Ascending aorta (tissue), 2 donors: ENCODE measurements around the gene MAP1A. TPM values are rescaled to one million over a fixed set of nuclear protein-coding genes. Genes with fewer than 3 reads are reported as not detected.

Source experiments
- DNase-seq, 2 donors: peaks; one replicate each; pipeline ENCODE4 v3.0.0-alpha.2; 2019; ENCODE audit warnings: low spot score in 2 of 2
- H3K27ac ChIP-seq, 2 donors: fragments of 200-600 bp; sonication (generic); one replicate each; pipeline ENCODE4 v1.5.1; 2016 to 2017; ENCODE audit warnings: mild to moderate bottlenecking in 1 of 2
- H3K27me3 ChIP-seq: fragments of 200-600 bp; sonication (generic); one replicate; pipeline ENCODE4 v1.5.1; 2017
- H3K36me3 ChIP-seq, 2 donors: fragments of 200-600 bp; sonication (generic); one replicate each; pipeline ENCODE4 v1.5.1; 2016
- H3K4me1 ChIP-seq, 2 donors: fragments of 200-600 bp; sonication (generic); one replicate each; pipeline ENCODE4 v1.5.1; 2016 to 2017; ENCODE audit warnings: mild to moderate bottlenecking in 1 of 2
- H3K4me3 ChIP-seq, 2 donors: fragments of 200-600 bp; sonication (generic); one replicate each; pipeline ENCODE4 v1.5.1; 2016 to 2017; ENCODE audit warnings: mild to moderate bottlenecking in 1 of 2
- H3K9me3 ChIP-seq, 2 donors: fragments of 200-600 bp; sonication (generic); one replicate each; pipeline ENCODE4 v1.5.1; 2016
- intact Hi-C: fragments of 100-400 bp; cut with DNase I; formaldehyde crosslinking; loops from one replicate; pipeline ENCODE4 v1.15.1; 2023
- total RNA-seq: library from RNA; depleted of rRNA; stranded (reverse); fragments of >200 nt; gene quantifications from one replicate; pipeline ENCODE4 v1.1.0, GENCODE V29; 2016
- TF ChIP-seq, protein P1 (sequence below), 3 experiments: fragments of 200-600 bp in 2 of 3; fragments of 450-650 bp in 1 of 3; sonication (generic) in 2 of 3; IDR thresholded peaks; one replicate each; pipeline ENCODE4 v1.5.1; 2016 to 2019; ENCODE audit warnings: antibody characterized with exemption in 3 of 3, mild to moderate bottlenecking in 1 of 3, moderate library complexity in 1 of 3

Gene MAP1A
- total RNA-seq, 1 donor from 2014 or later: 19.9 TPM

- no peaks in the 10 kb centered on the region for H3K27me3 ChIP-seq
- peaks cover 16 to 20% of the 10 kb centered on the region in 2 donors for H3K36me3 ChIP-seq
- no peaks in the 10 kb centered on the region for H3K4me1 ChIP-seq
- no peak overlapping the region for H3K27ac ChIP-seq
- intact Hi-C loops: no loop called here
- TF ChIP-seq, protein P1, sequence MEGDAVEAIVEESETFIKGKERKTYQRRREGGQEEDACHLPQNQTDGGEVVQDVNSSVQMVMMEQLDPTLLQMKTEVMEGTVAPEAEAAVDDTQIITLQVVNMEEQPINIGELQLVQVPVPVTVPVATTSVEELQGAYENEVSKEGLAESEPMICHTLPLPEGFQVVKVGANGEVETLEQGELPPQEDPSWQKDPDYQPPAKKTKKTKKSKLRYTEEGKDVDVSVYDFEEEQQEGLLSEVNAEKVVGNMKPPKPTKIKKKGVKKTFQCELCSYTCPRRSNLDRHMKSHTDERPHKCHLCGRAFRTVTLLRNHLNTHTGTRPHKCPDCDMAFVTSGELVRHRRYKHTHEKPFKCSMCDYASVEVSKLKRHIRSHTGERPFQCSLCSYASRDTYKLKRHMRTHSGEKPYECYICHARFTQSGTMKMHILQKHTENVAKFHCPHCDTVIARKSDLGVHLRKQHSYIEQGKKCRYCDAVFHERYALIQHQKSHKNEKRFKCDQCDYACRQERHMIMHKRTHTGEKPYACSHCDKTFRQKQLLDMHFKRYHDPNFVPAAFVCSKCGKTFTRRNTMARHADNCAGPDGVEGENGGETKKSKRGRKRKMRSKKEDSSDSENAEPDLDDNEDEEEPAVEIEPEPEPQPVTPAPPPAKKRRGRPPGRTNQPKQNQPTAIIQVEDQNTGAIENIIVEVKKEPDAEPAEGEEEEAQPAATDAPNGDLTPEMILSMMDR (IDR thresholded peaks at IDR 0.05): no peak
- H3K4me3 ChIP-seq: no peak overlapping the region
- H3K9me3 ChIP-seq: no peaks in the 10 kb centered on the region
- DNase-seq: no peak
Observed at GRCh38 chr15:43534897-43535296, 17.5 kb downstream of the MAP1A start.

DNA sequence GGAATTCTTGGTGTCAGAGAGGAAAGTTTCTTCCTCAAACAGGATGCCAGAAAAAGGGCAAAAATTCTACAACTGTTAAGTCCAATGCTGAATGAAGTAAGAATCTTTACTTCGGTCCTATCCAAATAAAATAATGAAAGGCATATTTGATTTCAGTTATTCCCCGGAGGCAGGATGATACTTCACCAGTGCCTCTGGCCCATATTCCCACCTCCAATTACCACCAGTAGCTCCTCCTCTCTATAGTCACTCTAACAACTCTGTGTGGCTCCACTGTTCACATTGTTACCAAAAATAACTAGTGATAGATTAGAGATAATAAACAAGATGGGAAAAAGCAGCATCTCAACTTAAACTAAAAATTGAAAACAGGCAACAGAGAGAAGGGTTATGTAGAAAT lies 20.7 kb downstream of the MAP1A start:
- no peak for DNase-seq
- Histone ChIP-seq H3K9me3 (no peaks in the 10 kb centered on the region), H3K27ac (no peak overlapping the region), H3K4me3 (no peak overlapping the region), H3K36me3 (peaks cover 16 to 20% of the 10 kb centered on the region in 2 donors), H3K4me1 (no peaks in the 10 kb centered on the region), H3K27me3 (no peaks in the 10 kb centered on the region)
- intact Hi-C loops: no loop called here
- TF ChIP-seq, protein P1 (IDR thresholded peaks at IDR 0.05): no peak

DNA sequence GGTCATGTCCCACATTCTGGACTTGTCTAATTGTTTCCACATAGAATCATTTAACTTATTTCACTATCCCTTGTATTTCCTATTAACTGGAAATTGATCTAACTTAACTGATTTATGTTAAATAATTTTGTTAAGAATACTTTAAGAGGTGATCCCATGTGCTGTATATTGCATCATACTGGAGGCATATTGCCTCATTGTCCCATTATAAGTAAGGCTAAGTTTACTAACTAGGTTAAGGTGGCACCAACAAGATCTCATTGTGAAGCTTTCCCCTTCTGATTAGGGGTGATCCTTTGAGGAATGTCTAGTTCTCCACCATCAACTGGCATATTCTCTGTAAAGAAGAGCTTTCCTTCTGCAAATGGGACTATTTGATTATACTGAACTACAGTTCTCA lies 24.4 kb downstream of the MAP1A start:
- no peaks in the 10 kb centered on the region for H3K9me3 ChIP-seq
- H3K4me3 ChIP-seq: no peak overlapping the region
- H3K4me1 ChIP-seq: no peaks in the 10 kb centered on the region
- no peak for DNase-seq
- no peak overlapping the region for H3K27ac ChIP-seq
- TF ChIP-seq, protein P1 (IDR thresholded peaks at IDR 0.05): no peak
- intact Hi-C loops: no loop called here
- H3K27me3 ChIP-seq: no peaks in the 10 kb centered on the region
- peaks cover 0 to 5% of the 10 kb centered on the region in 2 donors for H3K36me3 ChIP-seq

DNA sequence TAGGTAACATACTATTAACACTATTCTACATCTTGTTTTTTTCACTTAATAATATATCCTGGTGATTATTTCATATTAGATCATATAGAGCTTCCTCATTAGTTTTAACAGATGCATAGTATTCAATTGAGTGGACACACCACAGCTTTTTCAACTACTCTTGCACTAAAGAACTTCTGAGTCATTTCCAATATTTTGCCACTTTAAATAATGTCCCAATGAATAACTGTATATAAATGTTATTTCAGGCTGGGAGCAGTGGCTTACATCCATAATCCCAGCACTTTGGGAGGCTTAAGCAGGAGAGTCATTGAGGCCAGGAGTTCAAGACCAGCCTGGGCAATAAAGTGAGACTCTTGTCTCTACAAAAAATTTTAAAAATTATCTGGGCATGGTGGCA lies 26.9 kb downstream of the MAP1A start:
- TF ChIP-seq, protein P1 (IDR thresholded peaks at IDR 0.05): no peak
- no peak for DNase-seq
- no peaks in the 10 kb centered on the region for H3K27me3 ChIP-seq
- H3K9me3 ChIP-seq: no peaks in the 10 kb centered on the region
- no peak overlapping the region for H3K27ac ChIP-seq
- H3K4me1 ChIP-seq: no peaks in the 10 kb centered on the region
- intact Hi-C loops: no loop called here
- H3K36me3 ChIP-seq: peaks cover 0 to 10% of the 10 kb centered on the region in 2 donors
- H3K4me3 ChIP-seq: no peak overlapping the region

- no peak for DNase-seq
- H3K9me3 ChIP-seq: no peaks in the 10 kb centered on the region
- intact Hi-C loops: no loop called here
Observed at GRCh38 chr15:43545426-43545825, 28.0 kb downstream of the MAP1A start.

More at GRCh38 chr15:43545426-43545825, 28.0 kb downstream of the MAP1A start:
- TF ChIP-seq, protein P1 (IDR thresholded peaks at IDR 0.05): no peak
- Histone ChIP-seq H3K36me3 (peaks cover 0 to 10% of the 10 kb centered on the region in 2 donors), H3K27me3 (no peaks in the 10 kb centered on the region), H3K4me1 (no peaks in the 10 kb centered on the region), H3K27ac (no peak overlapping the region), H3K4me3 (no peak overlapping the region)
